HG03342 (cell line): ENCODE data around the gene OFD1.

Source experiments
- ATAC-seq: cut with Tn5 transposase; IDR thresholded peaks from one replicate; pipeline ENCODE4 v1.9.1; 2021; ENCODE audit warnings: mild to moderate bottlenecking, moderate library complexity; ENCODE audit not compliant: unreplicated experiment

Gene OFD1, protein sequence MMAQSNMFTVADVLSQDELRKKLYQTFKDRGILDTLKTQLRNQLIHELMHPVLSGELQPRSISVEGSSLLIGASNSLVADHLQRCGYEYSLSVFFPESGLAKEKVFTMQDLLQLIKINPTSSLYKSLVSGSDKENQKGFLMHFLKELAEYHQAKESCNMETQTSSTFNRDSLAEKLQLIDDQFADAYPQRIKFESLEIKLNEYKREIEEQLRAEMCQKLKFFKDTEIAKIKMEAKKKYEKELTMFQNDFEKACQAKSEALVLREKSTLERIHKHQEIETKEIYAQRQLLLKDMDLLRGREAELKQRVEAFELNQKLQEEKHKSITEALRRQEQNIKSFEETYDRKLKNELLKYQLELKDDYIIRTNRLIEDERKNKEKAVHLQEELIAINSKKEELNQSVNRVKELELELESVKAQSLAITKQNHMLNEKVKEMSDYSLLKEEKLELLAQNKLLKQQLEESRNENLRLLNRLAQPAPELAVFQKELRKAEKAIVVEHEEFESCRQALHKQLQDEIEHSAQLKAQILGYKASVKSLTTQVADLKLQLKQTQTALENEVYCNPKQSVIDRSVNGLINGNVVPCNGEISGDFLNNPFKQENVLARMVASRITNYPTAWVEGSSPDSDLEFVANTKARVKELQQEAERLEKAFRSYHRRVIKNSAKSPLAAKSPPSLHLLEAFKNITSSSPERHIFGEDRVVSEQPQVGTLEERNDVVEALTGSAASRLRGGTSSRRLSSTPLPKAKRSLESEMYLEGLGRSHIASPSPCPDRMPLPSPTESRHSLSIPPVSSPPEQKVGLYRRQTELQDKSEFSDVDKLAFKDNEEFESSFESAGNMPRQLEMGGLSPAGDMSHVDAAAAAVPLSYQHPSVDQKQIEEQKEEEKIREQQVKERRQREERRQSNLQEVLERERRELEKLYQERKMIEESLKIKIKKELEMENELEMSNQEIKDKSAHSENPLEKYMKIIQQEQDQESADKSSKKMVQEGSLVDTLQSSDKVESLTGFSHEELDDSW

DNA sequence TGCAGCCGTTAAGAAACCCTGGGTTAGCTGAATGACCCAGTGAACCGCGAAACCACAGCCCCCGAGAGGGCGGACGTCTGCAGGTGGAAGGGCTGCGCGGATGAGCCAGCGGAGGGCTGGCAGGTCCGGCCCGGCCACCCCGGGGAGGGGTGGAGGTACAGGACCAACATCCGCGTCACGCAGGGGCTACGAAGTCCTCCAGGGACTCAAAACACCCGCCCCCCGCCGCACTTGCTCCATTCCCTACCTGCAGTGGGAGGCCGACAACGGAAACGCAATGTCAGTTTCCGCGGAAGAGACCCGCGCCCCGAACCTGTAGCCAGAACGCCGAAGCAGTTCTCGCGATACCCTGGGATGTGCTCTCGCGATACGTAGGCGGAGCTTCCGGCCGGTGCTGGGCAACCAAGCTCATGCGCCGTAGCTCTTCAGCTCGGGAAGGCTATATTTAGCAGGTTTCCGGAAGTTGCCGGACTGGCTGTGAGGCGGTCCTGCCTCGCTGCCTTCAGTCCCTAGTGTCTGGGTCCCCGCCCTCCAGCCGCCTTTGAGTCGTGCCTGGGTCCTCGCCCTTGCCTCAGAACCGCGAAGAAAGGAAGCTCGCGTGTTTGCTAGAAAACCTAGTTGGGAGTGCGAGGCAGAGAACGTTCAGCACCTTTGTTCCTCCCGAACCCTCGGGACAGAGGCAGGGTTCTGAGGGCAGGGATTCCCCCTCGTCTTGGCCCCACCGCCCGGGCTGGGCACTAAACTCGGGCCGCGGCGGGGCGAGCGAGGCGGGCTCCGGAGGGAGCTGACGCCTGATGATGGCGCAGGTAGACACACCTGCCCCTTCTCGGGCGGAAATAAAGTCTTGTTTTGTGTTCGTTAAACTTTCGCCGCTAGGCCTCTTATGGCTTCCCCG, at the start of gene OFD1, which contains the start of gene TRAPPC2:
Gene OFD1, plus strand, starts transcription at position 471 of the 895 bp plus-strand sequence. Its CDS starts 324 bp downstream, at position 795.
Gene TRAPPC2, minus strand, starts transcription at position 343 of the 895 bp plus-strand sequence. CDS start 14,657 bp downstream, outside the sequence.
- peak; percentile 91 for ATAC-seq

DNA sequence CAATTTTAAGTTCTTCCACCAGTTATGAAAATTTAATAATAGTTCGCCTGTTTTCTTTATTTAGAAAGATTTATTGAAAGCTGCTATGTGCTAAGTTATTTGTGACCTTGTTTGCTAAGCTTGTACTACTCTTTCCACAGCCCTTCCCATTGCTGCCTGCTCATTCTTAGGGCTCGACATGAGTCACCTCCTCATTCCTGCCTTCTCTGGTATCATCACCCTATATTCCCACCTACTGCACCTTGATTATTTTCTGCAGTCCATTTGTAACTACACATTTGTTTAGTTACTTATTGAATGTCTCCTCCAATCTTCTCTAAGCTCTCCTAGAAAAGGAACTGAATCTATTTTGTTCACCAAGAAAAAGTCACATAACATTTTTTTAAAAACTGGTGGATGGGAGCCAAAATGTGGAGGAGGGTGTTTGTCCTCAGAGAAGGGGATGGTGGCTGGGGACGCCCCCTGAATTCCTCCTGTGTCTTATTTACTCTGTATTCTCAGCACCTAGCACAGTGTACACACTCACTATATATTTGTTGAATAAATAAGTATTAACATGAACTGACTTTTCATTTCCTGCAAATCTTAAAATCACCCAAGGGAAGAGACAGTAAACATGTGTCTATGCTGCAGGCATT, 49.3 kb upstream of the OFD1 start:
- no peak for ATAC-seq

DNA sequence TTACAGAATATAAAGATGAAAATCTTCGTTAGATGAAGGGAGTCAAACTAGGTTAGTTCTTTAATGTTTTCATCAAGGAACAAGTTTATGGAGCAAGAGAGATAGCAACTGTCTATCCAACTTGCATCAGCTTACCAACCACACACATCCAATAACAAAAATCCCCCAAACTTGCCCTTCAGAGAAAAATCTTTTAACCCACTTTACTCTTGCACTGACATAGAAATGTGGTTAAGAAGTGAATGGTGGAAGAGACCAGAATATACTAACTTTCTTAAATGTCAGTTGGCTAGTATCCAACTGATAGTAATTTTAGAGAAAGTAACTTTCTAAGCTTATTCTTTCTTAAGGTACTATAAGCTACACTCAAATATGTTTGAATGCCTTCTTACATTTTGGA, 47.3 kb upstream of the OFD1 start:
- no peak for ATAC-seq

DNA sequence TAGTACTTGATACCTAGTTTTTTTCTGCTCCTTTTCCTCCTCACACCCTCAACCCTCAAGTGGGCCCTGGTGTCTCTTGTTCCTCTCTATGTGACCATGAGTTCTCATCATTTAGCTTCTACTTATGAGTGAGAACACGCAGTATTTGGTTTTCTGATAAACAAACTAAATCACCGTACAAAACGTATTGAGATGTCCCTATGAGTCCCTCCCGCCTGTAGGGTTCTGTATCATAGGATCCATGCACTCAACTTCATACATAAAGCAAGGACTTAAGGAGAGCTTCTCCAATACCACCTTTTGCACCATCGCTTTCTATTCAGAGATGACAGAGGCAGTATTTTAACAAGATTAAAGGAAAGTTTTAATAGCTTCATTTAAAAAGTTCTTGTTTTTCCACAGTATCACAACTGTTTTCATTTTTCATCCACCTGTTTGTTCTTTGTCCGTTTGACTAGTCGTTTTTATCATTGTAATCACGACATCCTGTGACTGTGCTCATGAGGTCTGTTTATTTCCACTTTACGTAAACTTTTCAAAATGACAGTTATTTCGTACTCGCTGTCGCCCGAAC, 46.1 kb upstream of the OFD1 start:
- no peak for ATAC-seq

DNA sequence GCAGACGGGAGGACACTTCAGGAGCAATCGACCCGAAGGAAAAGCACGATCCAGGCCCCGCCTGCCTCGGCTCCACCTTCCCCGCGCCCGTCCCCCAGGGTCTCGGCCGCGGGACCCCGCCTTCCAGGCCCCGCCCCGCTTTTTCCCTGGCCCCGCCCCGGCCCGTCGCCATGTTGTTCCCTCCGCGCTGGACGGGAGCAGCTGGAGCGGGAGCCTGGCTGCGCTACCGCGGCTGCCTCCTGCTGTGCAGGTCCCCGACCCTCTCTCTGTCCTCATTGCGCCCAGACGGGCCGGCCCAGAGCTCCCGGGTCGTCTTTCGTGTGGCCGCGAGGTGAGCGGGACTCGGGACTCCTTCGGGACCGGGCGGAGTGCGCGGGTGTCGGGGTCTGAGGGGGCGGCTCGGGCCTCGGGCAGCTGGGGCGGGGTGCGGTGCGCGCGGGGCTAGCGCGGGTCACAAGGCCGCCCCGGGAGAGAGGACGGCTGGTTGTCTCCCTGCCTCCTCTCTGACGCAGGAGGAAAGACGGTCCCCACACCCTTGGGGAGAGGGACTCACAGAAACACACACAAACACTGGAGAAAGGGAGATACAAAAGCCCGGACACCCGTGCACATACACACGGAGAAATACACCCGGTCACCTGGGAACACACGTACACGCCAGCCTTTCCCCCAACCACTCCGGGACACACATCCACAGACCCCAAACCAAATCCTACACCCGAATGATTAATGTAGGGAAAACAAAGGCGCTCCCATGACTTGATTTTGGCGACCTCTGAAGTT, 45.4 kb upstream of the OFD1 start, which contains the start of gene RAB9A:
Gene RAB9A, plus strand, starts transcription at position 171 of the 783 bp plus-strand sequence. CDS start 19,619 bp downstream, outside the sequence.
- peak; percentile 69 for ATAC-seq

DNA sequence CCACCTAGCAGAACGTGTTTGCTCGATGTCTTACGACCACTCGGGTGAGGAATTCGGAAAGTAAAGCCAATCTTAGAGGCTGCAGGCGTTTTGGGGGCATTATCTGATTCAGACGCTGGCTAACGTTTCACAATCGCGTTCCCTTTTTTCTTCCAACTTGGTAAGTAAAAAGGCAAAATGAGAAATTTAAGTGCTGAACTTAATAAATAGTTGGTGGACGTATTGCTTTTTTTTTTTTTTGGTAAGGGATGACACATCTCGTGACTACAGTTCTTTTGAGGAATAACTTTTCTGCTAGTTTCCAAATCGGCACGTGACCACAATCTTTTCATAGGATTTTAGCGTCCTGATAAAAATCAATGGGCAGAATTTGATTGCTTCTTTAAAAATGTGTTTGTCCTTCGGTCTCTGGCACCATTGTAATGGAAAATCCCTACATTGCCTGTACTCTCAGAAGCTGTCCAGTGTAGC, 44.8 kb upstream of the OFD1 start:
- ATAC-seq: no peak

DNA sequence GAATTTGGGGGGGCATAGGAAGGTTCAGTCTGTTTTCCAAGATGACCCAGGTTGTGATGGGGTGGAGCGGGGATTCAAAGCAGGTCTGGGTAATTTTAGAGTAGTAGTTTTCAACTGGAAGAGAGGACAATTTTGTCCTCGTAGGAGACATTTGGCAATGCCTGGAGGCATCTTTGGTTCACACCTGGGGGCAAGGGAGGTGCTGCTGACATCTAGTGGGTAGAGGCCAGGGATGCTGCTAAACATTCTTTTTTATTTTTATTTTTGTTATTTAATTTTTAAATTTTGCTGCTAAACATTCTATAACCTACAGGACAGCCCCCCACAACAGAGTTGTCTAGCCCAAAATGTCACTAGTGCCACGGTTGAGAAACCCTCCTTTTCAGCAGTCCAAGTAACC, 43.7 kb upstream of the OFD1 start:
- ATAC-seq: no peak

DNA sequence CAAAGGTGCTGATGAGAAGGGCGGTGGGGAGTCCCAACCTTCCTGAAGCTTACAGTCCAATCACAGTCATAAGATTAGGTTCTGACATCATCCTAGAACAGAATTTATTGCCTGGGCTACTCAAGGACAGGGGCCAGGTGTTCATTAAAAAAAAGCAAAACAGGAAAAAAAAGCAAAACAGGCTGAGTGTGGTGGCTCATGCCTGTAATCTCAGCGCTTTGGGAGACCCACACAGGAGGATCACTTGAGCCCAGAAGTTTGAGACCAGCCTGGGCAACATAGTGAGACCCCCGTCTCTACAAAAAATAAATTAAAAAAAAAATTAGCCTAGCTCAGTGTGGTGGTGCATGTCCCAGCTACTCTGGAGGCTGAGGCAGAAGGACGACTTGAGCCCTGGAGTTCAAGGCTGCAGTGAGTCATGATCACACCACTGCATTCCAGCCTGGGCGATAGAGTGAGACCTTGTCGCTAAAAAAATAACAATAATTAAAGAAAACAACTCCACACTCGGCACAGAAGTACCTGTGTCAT, 42.6 kb upstream of the OFD1 start:
- ATAC-seq: no peak

DNA sequence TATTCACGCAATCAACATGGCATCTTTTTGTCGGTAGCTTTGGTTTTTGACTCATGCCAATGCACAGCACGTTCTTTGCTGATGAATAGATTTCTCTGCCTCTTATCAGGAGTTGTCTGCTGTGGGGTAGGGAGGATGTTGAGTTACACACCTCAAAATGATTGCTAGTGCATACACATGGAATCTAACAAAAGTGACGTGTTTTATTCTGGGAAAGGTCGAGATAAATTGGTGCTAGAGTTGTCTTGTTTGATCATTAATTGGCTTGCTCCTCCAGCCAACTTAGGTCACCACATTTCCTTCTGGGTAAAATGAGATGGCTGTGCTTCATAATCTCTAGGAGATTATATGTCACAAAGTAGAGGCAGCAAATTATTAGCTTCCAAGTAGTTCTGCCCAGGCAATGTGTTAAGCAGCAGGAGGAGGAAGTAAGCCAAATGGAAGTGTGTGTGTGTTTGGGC, 41.7 kb upstream of the OFD1 start:
- no peak for ATAC-seq

DNA sequence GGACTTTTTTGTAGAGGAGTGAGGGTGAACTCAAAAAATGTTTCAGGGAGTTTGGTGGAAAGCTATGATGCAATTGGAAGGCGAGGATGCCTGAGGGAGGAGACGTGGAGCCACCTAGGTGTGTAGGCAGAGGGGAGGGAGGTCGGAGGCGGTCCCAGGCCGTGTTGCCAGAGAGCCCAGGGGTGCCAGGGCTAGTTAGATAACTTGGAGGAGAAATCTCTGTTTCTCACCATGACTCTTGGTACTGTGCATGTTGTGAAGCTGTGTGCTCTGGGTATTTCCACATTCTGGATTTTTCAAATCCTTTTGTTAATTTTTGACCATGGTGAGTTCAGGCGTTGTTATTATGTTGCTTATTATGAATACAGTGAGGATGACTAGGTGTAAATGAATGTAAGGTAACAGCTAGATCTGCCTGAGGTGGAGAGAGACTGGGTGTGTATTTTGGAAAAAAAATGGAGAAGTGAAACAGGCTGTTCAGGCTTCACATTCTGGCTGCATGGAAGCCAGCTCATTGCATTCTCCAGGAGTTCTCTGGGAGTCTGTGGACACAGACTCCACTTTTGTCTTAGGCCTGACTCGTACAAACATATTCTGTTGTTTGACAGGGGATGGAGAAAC, 41.1 kb upstream of the OFD1 start:
- ATAC-seq: no peak

DNA sequence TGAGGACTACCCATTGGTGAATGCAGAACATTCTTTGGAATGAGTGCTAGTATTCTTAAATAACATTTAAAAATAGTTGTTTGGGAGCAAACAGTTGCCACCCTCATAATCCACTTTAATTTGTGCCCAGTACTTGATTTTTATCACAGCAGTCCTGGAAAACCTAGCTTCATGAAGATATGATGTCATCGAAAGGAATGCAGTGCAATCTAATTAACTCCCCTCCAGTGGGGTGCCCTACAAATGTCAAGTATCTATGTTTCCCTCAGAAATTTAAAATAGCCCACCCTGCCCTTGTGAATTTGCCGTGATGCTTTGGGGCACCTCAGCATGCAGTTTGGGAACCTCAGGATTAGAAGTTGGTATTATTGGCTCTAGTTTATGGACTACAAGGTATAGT, 40.2 kb upstream of the OFD1 start:
- no peak for ATAC-seq

DNA sequence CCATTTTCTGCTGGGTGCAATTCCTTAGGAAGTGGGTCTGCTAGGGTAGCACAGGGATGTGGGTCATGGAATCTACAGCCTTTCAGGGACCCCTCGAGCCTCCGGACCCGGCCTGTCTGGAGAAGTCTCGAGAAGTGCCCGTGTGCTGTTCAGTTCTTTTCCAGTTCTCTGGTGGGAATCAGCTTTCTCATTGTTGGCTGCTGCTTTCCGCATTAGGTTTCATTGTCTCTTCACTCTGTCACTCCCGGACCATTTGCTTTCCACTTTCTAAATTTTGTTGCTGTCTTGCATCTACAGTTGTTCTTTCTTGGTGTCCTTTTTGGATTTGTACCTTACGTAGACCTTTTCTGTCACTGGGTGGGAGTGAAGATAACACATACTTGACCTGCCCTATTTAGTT, 39.6 kb upstream of the OFD1 start:
- no peak for ATAC-seq

DNA sequence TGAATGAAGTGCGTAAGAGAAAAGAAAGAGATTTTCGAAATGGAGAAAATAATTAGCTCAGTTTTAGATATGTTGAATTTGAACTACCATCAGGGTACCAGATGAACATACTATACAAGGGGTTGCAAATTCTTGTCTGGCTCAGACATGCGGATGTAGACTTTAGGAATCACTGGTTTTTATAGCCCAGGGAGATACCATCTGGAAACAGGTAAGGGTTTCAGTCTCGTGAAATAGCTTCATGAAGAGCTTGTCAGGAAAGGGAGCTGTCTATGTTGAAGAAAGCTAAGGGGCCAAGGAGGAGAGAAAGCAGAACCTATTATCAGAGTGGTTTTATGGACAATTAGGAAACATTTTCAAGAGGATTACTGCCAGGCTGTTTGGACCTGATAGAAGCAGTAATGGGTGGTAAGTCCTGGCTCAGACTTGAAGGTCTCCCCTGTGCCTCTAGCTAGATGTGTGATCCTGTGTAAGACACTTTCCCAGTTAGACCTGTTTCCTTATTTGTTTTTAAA, 38.9 kb upstream of the OFD1 start:
- no peak for ATAC-seq

DNA sequence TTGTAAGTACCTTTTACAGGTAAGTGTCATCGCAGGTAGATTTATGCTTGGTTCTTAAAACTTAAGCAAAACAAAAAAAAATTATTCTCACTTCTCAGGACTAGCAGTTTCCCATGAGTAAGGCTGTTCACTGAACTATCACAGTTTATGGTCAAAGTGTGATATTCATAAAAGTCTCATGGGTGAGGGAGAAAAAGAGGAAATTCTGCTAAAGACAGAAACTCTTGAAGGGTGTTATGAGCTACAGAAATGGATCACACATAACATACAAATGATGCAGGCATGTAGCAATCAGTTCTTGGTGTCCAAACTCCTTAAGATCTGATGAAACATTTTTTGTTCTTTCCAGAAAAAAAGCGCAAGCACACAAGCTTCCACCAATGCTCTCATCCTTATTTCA, 37.1 kb upstream of the OFD1 start:
- ATAC-seq: peak; percentile 58

DNA sequence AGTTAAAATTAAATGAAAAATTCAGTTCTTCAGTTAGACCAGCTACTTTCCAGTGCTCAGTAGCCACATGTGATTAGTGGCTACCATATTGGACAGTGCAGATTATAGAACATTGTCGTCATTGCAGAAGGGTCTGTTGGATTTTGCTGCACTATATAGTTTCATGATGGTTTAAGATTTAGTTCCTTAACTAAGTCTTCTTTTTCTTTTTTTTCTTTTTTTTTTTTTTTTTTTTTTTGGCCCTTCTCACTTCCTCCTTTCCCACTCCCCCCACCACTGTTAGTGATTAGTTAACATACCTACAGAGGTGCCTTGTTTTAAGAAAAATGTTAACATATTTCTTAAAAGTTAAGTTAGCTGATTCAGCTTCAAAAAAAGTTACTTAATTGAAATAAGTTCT, 36.6 kb upstream of the OFD1 start:
- ATAC-seq: no peak

DNA sequence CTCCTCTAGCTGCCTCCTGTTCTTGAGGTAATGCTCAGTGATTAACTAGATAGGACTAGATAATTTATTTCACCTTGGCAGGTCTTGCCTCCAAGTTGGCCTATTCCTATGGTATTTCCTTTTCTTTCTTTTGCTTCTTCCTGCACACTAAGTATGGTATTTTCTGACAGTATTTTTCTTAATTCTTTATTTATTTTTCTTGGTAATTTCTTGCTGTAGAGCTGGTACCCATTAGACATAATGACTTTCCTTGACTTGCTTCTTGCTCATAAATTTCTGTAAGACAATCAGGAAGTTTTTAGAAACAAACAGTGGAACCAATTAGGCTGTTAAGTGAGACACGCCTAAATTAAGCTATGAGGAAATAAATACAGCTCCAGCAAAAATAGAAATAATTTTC, 36.1 kb upstream of the OFD1 start:
- ATAC-seq: no peak

DNA sequence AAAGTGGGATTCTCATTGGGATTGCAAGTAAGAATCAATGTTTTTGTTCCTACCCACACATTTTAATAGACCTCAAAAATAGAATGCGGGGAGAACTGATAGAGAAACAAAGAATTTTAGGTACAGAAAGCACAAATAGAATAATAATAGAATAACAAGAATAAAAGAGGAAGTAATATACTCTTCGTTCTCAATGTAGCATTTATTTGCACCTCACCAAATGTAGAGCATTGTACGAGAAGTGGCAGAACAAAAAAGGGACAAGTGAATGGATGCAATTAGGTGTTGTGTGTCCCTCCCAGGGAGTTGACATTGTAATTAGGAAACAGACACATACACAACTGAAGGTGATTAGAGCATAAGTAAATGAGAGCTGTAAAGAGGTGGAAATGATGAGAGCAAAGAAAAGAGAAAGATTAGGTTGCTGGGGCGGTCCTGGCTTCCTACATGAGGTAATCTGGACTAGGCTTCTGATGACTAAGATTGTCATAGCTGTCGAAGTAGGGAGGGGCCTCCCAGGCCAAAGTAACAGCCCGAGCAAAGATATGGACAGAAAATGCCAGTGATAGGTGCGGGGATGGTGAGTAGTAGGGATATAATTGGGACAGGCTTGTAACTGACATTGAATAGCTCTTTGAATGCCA, 35.2 kb upstream of the OFD1 start:
- peak; percentile 58 for ATAC-seq
